GM19395 (cell line): Measurements from ENCODE around the gene HYAL3.

Experiments
- ATAC-seq: cut with Tn5 transposase; IDR thresholded peaks from one replicate; pipeline ENCODE4 v1.9.1; 2021; ENCODE audit warnings: mild to moderate bottlenecking, moderate library complexity; ENCODE audit not compliant: unreplicated experiment

HYAL3 gene

GRCh38 chr3:50298836-50299637 is at the start of gene HYAL3, which contains the start of gene NAA80:
TSS of gene HYAL3 (minus strand) at chr3:50299405. CDS start at chr3:50295602, 3,803 bp downstream.
TSS of gene NAA80 (minus strand) at chr3:50299405. CDS start at chr3:50297463, 1,942 bp downstream.
- peak; percentile 83 for ATAC-seq

GRCh38 chr3:50347187-50347813 is 48.1 kb upstream of the HYAL3 start:
- ATAC-seq = no peak

GRCh38 chr3:50345586-50346234 is 46.5 kb upstream of the HYAL3 start, which contains the start of gene ZMYND10:
TSS of gene ZMYND10 (minus strand) at chr3:50345732. CDS start at chr3:50345579, 153 bp downstream.
- no peak for ATAC-seq

GRCh38 chr3:50345008-50345407 is 45.8 kb upstream of the HYAL3 start:
- no peak for ATAC-seq

GRCh38 chr3:50342813-50343633 is 43.8 kb upstream of the HYAL3 start:
- ATAC-seq = no peak

GRCh38 chr3:50341996-50342650 is 42.9 kb upstream of the HYAL3 start:
- no peak for ATAC-seq

GRCh38 chr3:50341537-50341936 is 42.3 kb upstream of the HYAL3 start:
- ATAC-seq = no peak

GRCh38 chr3:50340448-50341329 is 41.5 kb upstream of the HYAL3 start, which contains the start of gene RASSF1:
TSS of gene RASSF1 (minus strand) at chr3:50340836. CDS start at chr3:50340805, 31 bp downstream.
- ATAC-seq = no peak

- no peak for ATAC-seq
Observed at GRCh38 chr3:50340147-50340447, 40.9 kb upstream of the HYAL3 start.

- no peak for ATAC-seq
Observed at GRCh38 chr3:50339485-50340146, 40.4 kb upstream of the HYAL3 start.

GRCh38 chr3:50338965-50339364 is 39.8 kb upstream of the HYAL3 start:
- ATAC-seq = no peak

- ATAC-seq = peak; percentile 76
Observed at GRCh38 chr3:50337175-50337861, 38.1 kb upstream of the HYAL3 start.

- ATAC-seq = peak; percentile 34
Observed at GRCh38 chr3:50336452-50337174, 37.4 kb upstream of the HYAL3 start.

- no peak for ATAC-seq
Observed at GRCh38 chr3:50334339-50335075, 35.3 kb upstream of the HYAL3 start.

GRCh38 chr3:50333744-50334328 is 34.6 kb upstream of the HYAL3 start:
- ATAC-seq = no peak

GRCh38 chr3:50331364-50331907 is 32.2 kb upstream of the HYAL3 start:
- no peak for ATAC-seq
